ENCODE results near the gene SYT7.

SYT7 gene

GRCh38 chr11:61535998-61536675 lies 44.7 kb downstream of the SYT7 start:
- no peak for DNase-seq (ENCODE audit: low spot score)

- DNase-seq (ENCODE audit: low spot score) = no peak
Measured at GRCh38 chr11:61534933-61535839, 45.7 kb downstream of the SYT7 start.

GRCh38 chr11:61534025-61534932 lies 46.6 kb downstream of the SYT7 start:
- no peak for DNase-seq (ENCODE audit: low spot score)

- DNase-seq (ENCODE audit: low spot score) = no peak
Measured at GRCh38 chr11:61533401-61533800, 47.5 kb downstream of the SYT7 start.

- DNase-seq (ENCODE audit: low spot score) = no peak
Measured at GRCh38 chr11:61533039-61533375, 47.9 kb downstream of the SYT7 start.

GRCh38 chr11:61532134-61533038 lies 48.5 kb downstream of the SYT7 start:
- no peak for DNase-seq (ENCODE audit: low spot score)

GRCh38 chr11:61531044-61531443 lies 49.8 kb downstream of the SYT7 start:
- DNase-seq (ENCODE audit: low spot score) = no peak

GRCh38 chr11:61529537-61530225 lies 51.2 kb downstream of the SYT7 start:
- no peak for DNase-seq (ENCODE audit: low spot score)

GRCh38 chr11:61528114-61528513 lies 52.8 kb downstream of the SYT7 start:
- DNase-seq (ENCODE audit: low spot score) = no peak

- no peak for DNase-seq (ENCODE audit: low spot score)
Measured at GRCh38 chr11:61526956-61527731, 53.7 kb downstream of the SYT7 start.

GRCh38 chr11:61526229-61526628 lies 54.6 kb downstream of the SYT7 start:
- no peak for DNase-seq (ENCODE audit: low spot score)

- DNase-seq (ENCODE audit: low spot score) = no peak
Measured at GRCh38 chr11:61524963-61525587, 55.8 kb downstream of the SYT7 start.

GRCh38 chr11:61524446-61524845 lies 56.4 kb downstream of the SYT7 start:
- no peak for DNase-seq (ENCODE audit: low spot score)

- no peak for DNase-seq (ENCODE audit: low spot score)
Measured at GRCh38 chr11:61522881-61523280, 58.0 kb downstream of the SYT7 start.

- DNase-seq (ENCODE audit: low spot score) = no peak
Measured at GRCh38 chr11:61518032-61518795, 62.7 kb downstream of the SYT7 start.

GRCh38 chr11:61516675-61517572 lies 64.0 kb downstream of the SYT7 start:
- DNase-seq (ENCODE audit: low spot score) = peak; percentile 81

GRCh38 chr11:61516191-61516590 lies 64.7 kb downstream of the SYT7 start:
- no peak for DNase-seq (ENCODE audit: low spot score)

GRCh38 chr11:61515686-61516085 lies 65.2 kb downstream of the SYT7 start:
- no peak for DNase-seq (ENCODE audit: low spot score)
